ENCODE measurements around the gene COPG2. TPM values are rescaled to one million over a fixed set of nuclear protein-coding genes. Genes with fewer than 3 reads are reported as not detected.

Gene COPG2
- total and polyA plus RNA-seq, 2 experiments from 2014 or later, result 7.0 to 35.1 TPM

DNA sequence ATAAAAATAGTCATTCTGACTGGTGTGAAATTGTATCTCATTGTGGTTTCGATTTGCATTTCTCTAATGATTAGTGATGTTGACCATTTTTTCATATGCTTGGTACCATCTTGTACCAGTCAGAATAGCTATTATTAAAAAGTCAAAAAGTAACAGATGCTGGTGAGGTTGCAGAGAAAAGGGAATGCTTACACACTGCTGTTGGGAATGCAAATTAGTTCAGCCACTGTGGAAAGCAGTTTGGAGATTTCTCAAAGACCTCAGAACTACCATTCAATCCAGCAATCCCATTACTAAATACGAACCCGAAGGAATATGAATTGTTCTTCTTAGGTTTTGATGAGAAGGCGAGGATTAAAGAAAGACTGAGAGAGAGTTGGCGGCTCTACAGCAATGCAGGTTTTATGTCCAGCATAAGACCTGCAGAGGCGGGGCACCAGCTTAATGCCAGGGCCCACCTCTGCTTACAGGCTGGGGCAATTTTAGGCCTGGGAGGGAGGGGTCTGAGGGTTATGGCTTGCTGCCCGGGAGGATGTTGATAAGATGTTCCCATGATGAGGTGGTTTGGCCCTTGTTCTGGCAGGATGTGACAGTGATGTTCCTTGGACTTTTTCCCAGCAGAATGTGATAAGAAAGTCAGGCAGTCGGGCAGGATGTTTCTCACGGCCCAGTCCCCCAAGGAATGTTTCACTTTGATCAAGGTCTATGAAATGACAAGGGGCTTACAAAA, 102.2 kb downstream of the COPG2 start:
- Histone ChIP-seq H3K27ac (no peak overlapping the region), H3K4me1 (ENCODE audit: low read depth) (no peaks in the 10 kb centered on the region), H3K27me3 (no peaks in the 10 kb centered on the region), H3K9me3 (ENCODE audit: low read depth) (no peaks in the 10 kb centered on the region), H3K36me3 (peaks cover 9% of the 10 kb centered on the region), H3K4me3 (no peak overlapping the region)
- DNase-seq (ENCODE audit: low read depth in 1 of 2, low spot score in 1 of 2), result peak in 1 of 2 donors; percentile 98
- TF ChIP-seq, protein P1, sequence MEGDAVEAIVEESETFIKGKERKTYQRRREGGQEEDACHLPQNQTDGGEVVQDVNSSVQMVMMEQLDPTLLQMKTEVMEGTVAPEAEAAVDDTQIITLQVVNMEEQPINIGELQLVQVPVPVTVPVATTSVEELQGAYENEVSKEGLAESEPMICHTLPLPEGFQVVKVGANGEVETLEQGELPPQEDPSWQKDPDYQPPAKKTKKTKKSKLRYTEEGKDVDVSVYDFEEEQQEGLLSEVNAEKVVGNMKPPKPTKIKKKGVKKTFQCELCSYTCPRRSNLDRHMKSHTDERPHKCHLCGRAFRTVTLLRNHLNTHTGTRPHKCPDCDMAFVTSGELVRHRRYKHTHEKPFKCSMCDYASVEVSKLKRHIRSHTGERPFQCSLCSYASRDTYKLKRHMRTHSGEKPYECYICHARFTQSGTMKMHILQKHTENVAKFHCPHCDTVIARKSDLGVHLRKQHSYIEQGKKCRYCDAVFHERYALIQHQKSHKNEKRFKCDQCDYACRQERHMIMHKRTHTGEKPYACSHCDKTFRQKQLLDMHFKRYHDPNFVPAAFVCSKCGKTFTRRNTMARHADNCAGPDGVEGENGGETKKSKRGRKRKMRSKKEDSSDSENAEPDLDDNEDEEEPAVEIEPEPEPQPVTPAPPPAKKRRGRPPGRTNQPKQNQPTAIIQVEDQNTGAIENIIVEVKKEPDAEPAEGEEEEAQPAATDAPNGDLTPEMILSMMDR (IDR thresholded peaks at IDR 0.05; ENCODE audit: low read depth, low read length), result no peak

GRCh38 chr7:130560972-130561371, 107.6 kb downstream of the COPG2 start:
- TF ChIP-seq, protein P1 (IDR thresholded peaks at IDR 0.05; ENCODE audit: low read depth, low read length), result peak; percentile 26
- Histone ChIP-seq H3K4me3 (no peak overlapping the region), H3K9me3 (ENCODE audit: low read depth) (no peaks in the 10 kb centered on the region), H3K36me3 (peaks cover 9% of the 10 kb centered on the region), H3K27ac (no peak overlapping the region), H3K27me3 (no peaks in the 10 kb centered on the region), H3K4me1 (ENCODE audit: low read depth) (no peaks in the 10 kb centered on the region)
- peak in 1 of 2 donors; percentile 62 for DNase-seq (ENCODE audit: low read depth in 1 of 2, low spot score in 1 of 2)

DNA sequence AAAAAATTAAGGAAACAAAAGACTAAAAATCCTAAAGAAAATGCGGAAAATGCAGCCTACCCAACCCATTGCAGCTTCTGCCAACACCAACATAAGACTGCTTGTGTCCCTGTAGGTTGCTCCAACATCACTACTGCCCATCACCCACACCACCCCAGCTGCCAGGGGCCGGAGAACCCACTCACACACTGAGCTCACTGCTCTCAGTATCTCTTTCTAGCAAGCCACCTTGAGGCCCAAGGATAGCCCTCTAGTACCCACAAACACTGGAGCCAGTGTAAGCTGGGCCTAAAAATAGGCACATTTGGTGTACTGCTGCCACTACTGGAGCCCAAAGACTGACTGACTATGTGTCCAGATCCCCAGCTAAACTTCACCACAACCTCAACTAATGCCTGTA, 109.4 kb downstream of the COPG2 start:
- no peak for DNase-seq (ENCODE audit: low read depth in 1 of 2, low spot score in 1 of 2)
- Histone ChIP-seq H3K9me3 (ENCODE audit: low read depth) (no peaks in the 10 kb centered on the region), H3K27ac (no peak overlapping the region), H3K4me1 (ENCODE audit: low read depth) (no peaks in the 10 kb centered on the region), H3K4me3 (no peak overlapping the region), H3K27me3 (no peaks in the 10 kb centered on the region), H3K36me3 (peaks cover 9% of the 10 kb centered on the region)
- TF ChIP-seq, protein P1 (IDR thresholded peaks at IDR 0.05; ENCODE audit: low read depth, low read length), result no peak

DNA sequence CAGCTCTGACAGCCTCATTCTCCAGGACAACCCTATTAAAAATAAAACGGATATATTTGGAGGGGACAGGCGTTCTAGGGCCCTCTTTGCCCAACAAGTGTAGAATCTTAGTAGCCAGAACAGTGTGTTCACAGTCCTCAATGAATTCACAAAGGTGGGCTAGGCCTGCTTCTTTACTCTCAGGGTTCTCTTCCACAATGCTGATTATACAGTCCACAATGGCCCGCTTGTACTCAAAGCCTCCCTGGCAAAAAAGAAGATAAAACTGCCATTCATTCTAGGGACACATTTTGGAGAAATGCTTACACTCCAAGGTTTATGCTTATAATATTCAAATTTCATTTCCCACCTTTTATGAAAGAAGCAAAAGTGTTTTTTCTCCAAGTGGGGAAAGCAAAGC, 114.1 kb downstream of the COPG2 start:
- Histone ChIP-seq H3K36me3 (peaks cover 7% of the 10 kb centered on the region), H3K4me3 (no peak overlapping the region), H3K9me3 (ENCODE audit: low read depth) (no peaks in the 10 kb centered on the region), H3K27me3 (no peaks in the 10 kb centered on the region), H3K27ac (no peak overlapping the region), H3K4me1 (ENCODE audit: low read depth) (peaks cover 8% of the 10 kb centered on the region)
- TF ChIP-seq, protein P1 (IDR thresholded peaks at IDR 0.05; ENCODE audit: low read depth, low read length), result no peak
- DNase-seq (ENCODE audit: low read depth in 1 of 2, low spot score in 1 of 2), result no peak

DNA sequence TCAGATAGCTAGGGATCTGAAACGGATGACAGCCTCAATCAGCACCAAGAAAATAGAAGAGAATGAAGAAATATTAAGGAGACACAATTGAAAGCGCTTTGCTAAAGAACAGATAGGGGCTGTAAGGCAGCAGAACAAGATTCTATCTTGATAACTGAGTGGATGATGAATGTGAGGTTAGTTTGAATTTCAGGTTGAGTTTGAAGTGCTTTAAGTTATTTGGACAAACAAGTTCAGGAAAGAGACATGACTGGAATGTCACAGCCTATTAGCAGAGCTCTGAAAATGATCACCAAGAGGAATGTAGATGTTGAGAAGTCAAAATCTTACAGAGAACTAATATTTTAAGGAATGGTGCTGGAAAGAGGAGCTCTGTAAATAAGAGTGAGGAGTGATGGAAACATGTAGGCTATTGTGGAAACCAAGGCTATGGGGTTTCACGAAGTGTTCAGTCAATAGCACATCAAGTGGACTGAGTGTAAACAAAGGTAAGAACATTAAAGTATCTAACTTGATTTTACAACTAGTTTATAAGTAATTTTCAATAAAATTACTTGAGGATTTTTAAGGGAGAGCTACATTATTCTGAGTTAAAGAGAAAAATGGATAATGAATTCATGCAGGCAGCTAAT, 115.0 kb downstream of the COPG2 start:
- Histone ChIP-seq H3K4me1 (ENCODE audit: low read depth) (peaks cover 8% of the 10 kb centered on the region), H3K36me3 (peaks cover 7% of the 10 kb centered on the region), H3K9me3 (ENCODE audit: low read depth) (no peaks in the 10 kb centered on the region), H3K4me3 (no peak overlapping the region), H3K27me3 (no peaks in the 10 kb centered on the region), H3K27ac (no peak overlapping the region)
- TF ChIP-seq, protein P1 (IDR thresholded peaks at IDR 0.05; ENCODE audit: low read depth, low read length), result no peak
- no peak for DNase-seq (ENCODE audit: low read depth in 1 of 2, low spot score in 1 of 2)
